RWPE2 (cell line): ENCODE results near the gene RGL1.
A peak's percentile ranks its signal among the peaks of the same experiment; 100 is the strongest.

Source experiments
- ATAC-seq: fragments of 200-7000 bp; cut with Tn5 transposase; 3 replicates; pipeline ENCODE4 v1.9.1; 2021; ENCODE audit warnings: low read depth
- DNase-seq: peaks from one replicate; pipeline ENCODE4 v3.0.0-alpha.2; 2020; ENCODE audit warnings: low spot score
- H3K27ac ChIP-seq: fragments of 450-650 bp; 2 replicates; pipeline ENCODE4 v1.5.1; 2017; ENCODE audit warnings: mild to moderate bottlenecking; ENCODE audit not compliant: poor library complexity, severe bottlenecking
- H3K27me3 ChIP-seq: fragments of 250-450 bp; sonication (Bioruptor Pico); 2 replicates; pipeline ENCODE4 v1.5.1; 2021; ENCODE audit warnings: mild to moderate bottlenecking, moderate library complexity; ENCODE audit not compliant: insufficient read depth, poor library complexity, severe bottlenecking
- H3K36me3 ChIP-seq: fragments of 250-450 bp; sonication (Bioruptor Pico); 2 replicates; pipeline ENCODE4 v1.5.1; 2020; ENCODE audit warnings: low read depth, mild to moderate bottlenecking, moderate library complexity
- H3K4me1 ChIP-seq: fragments of 250-450 bp; sonication (Bioruptor Pico); 2 replicates; pipeline ENCODE4 v1.5.1; 2021; ENCODE audit warnings: mild to moderate bottlenecking, moderate library complexity; ENCODE audit not compliant: insufficient read depth, poor library complexity, severe bottlenecking
- H3K4me3 ChIP-seq: fragments of 250-450 bp; sonication (Bioruptor Pico); 2 replicates; pipeline ENCODE4 v1.5.1; 2021; ENCODE audit warnings: mild to moderate bottlenecking, moderate library complexity; ENCODE audit not compliant: severe bottlenecking
- H3K9me3 ChIP-seq: fragments of 250-450 bp; sonication (Bioruptor Pico); 2 replicates; pipeline ENCODE4 v1.5.1; 2021; ENCODE audit warnings: mild to moderate bottlenecking, moderate library complexity; ENCODE audit not compliant: severe bottlenecking
- TF ChIP-seq, protein P1 (sequence below): fragments of 450-650 bp; IDR thresholded peaks from one replicate; pipeline ENCODE4 v1.5.1; 2017; ENCODE audit warnings: mild to moderate bottlenecking, moderate library complexity; ENCODE audit not compliant: poor library complexity, severe bottlenecking

The RGL1 gene

DNA sequence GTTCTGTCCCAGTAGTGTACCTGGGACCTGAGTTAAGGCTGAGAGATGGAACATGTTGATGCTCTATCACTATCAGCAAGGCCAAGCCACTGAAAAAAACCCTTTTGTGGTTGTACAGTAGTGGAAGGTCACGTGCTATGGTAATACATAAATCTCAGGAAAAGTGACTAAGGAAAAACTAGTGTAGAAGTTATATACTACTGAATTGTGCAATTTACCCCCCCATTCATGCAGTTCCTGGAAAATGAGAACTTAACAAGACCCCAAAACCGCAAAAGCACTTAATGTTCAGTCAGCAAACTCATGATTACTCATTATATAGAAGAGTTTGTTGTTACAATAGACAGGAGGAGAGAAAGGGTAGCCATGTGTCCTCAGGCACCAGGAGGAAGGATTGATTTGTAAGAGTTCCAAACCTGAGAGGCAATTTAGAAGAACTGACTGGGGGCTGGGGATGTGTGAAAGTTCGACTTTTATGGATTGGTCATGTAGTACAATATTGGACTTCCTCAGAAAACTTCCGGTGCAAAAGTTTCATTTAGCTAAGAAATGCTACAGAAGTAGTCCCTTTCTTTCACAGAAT is 91.6 kb downstream of the RGL1 start:
- H3K4me1 ChIP-seq: peaks cover 3% of the 10 kb centered on the region
- H3K4me3 ChIP-seq: no peak overlapping the region
- TF ChIP-seq, protein P1, sequence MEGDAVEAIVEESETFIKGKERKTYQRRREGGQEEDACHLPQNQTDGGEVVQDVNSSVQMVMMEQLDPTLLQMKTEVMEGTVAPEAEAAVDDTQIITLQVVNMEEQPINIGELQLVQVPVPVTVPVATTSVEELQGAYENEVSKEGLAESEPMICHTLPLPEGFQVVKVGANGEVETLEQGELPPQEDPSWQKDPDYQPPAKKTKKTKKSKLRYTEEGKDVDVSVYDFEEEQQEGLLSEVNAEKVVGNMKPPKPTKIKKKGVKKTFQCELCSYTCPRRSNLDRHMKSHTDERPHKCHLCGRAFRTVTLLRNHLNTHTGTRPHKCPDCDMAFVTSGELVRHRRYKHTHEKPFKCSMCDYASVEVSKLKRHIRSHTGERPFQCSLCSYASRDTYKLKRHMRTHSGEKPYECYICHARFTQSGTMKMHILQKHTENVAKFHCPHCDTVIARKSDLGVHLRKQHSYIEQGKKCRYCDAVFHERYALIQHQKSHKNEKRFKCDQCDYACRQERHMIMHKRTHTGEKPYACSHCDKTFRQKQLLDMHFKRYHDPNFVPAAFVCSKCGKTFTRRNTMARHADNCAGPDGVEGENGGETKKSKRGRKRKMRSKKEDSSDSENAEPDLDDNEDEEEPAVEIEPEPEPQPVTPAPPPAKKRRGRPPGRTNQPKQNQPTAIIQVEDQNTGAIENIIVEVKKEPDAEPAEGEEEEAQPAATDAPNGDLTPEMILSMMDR: no peak

DNA sequence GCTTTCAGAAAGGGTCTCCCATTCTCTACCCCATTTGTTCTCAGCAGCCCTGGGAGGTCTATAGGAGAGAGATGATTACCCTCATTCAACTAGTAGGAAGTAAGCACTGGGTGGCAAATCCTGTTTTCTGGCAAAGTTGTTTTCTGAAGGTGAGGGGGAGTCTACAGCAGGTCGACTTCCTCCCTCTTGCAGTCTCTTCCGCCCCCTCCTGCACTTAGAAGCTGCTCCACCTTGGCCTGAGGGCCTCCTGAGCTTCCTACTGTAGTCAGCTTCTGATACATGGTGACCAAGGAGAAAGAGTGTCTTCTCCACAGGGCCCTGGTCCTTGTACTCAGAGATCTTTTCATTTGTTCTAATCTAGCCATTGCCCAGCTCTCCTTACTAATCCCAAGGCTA is 93.1 kb downstream of the RGL1 start:
- H3K4me1 ChIP-seq: peaks cover 3% of the 10 kb centered on the region
- no peak overlapping the region for H3K4me3 ChIP-seq
- H3K9me3 ChIP-seq: no peaks in the 10 kb centered on the region
- no peaks in the 10 kb centered on the region for H3K27me3 ChIP-seq
- TF ChIP-seq, protein P1: no peak
- ATAC-seq (no peak), DNase-seq (no peak)
- no peaks in the 10 kb centered on the region for H3K36me3 ChIP-seq
- no peak overlapping the region for H3K27ac ChIP-seq

More for the DNA sequence above, 91.6 kb downstream of the RGL1 start:
- Histone ChIP-seq H3K36me3 (no peaks in the 10 kb centered on the region), H3K9me3 (no peaks in the 10 kb centered on the region), H3K27ac (no peak overlapping the region), H3K27me3 (no peaks in the 10 kb centered on the region)
- ATAC-seq (peak; percentile 21; the same call in 2 of the 3 replicates), DNase-seq (no peak)

DNA sequence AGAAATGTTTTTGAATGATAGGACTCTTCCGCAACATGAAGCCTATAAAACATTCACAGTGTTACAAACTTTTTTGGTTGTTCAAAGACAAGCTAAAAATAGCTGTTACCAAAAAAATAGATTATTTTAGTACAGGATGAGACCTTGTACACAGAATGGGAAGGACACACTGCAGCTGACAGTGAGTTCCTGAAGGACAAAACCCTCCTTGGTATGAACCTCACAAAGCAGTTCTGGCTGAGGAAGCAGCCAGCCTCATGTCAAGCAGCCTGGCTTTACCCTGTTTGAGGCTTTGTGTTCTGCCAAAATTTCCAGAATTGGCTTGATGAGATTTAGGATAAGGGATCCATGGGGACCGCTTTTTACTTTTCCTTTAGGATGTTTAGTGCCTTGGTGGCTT is 93.7 kb downstream of the RGL1 start:
- H3K27me3 ChIP-seq: no peaks in the 10 kb centered on the region
- ATAC-seq (no peak), DNase-seq (no peak)
- peaks cover 3% of the 10 kb centered on the region for H3K4me1 ChIP-seq
- TF ChIP-seq, protein P1: no peak
- H3K4me3 ChIP-seq: no peak overlapping the region
- no peaks in the 10 kb centered on the region for H3K9me3 ChIP-seq
- no peak overlapping the region for H3K27ac ChIP-seq
- no peaks in the 10 kb centered on the region for H3K36me3 ChIP-seq

DNA sequence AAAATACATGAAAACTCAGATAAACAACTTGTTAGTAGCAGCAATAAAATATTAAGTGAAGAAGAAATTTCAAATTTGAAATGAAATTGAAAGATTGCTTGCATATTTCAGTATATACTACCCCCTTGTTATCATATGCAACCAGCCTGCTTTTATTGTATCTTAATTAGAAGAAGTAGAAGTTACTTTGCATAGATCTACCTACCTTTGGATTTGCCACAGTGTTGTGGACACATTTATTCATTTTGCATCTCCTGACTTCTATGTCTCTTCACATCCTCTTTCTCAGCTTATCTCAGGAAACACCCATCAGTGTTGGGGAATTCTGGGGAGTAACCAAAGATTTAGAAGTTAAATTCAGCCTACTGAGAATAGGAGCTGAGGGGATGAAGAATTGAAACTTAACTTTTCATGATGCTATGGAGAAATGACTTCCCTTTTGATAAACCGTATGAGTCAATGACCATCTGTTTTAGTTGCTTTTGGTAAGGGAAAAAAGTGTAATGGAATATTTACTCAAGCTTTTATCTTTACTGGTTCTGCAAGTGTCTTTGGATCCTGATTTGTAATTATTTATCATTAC is 96.9 kb downstream of the RGL1 start:
- no peaks in the 10 kb centered on the region for H3K9me3 ChIP-seq
- no peaks in the 10 kb centered on the region for H3K27me3 ChIP-seq
- H3K4me1 ChIP-seq: no peaks in the 10 kb centered on the region
- TF ChIP-seq, protein P1: no peak
- H3K4me3 ChIP-seq: no peak overlapping the region
- no peak for ATAC-seq
- no peaks in the 10 kb centered on the region for H3K36me3 ChIP-seq
- H3K27ac ChIP-seq: no peak overlapping the region
- no peak for DNase-seq

DNA sequence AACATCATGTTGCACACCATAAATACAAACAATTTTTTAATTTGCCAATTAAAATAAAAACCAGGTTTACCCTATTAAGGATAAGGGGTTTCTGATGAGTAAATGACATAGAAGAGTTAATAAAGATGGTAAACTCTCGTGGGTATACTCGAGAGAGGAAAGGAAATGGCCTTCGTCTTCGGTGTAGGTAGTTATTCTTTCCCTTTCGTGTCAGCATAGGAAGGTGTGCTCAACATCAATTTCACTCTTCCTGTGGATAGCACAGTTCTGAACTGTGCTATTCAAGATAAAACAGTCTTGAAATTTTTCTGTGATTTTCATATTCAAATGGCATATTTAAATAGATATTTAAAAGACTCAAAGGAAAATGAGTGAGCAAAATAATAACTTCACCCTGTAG is 98.2 kb downstream of the RGL1 start:
- DNase-seq (no peak), ATAC-seq (no peak)
- Histone ChIP-seq H3K4me3 (no peak overlapping the region), H3K27ac (no peak overlapping the region), H3K9me3 (no peaks in the 10 kb centered on the region), H3K36me3 (no peaks in the 10 kb centered on the region), H3K27me3 (no peaks in the 10 kb centered on the region), H3K4me1 (no peaks in the 10 kb centered on the region)
- TF ChIP-seq, protein P1: no peak
